HEK293 (cell line): ENCODE data around the gene LRRTM4.
A peak's percentile ranks its signal among the peaks of the same experiment; 100 is the strongest.

ENCODE experiments used
- CTCF ChIA-PET: fragments of 350-600 bp; formaldehyde crosslinking; extraction: SDS; loops from one replicate; lab custom pipeline; 2021; ENCODE audit warnings: antibody characterized with exemption; lab: Yijun Ruan, JAX
- POLR2A ChIA-PET: fragments of 300-600 bp; formaldehyde crosslinking; extraction: SDS; loops from one replicate; lab custom pipeline; 2020; ENCODE audit warnings: antibody characterized with exemption, inconsistent platforms; lab: Yijun Ruan, JAX
- H3K27ac ChIP-seq: fragments of 200-500 bp; sonication (Bioruptor generic); 2 replicates; pipeline ENCODE4 v1.5.1; 2014; ENCODE audit warnings: low read depth, low read length, control low read depth, inconsistent platforms; ENCODE audit errors: extremely low read depth
- H3K36me3 ChIP-seq, 2 experiments: fragments of 200-500 bp in 1 of 2; sonication (Bioruptor generic) in 1 of 2; 1 replicate in 1 of 2; 2 replicates in 1 of 2; pipeline ENCODE4 v1.5.1; 2014 to 2017; ENCODE audit warnings: inconsistent platforms in 2 of 2, low read length in 2 of 2; ENCODE audit not compliant: control insufficient read depth in 2 of 2, insufficient read depth in 1 of 2
- H3K4me1 ChIP-seq: fragments of 200-500 bp; sonication (Bioruptor generic); 2 replicates; pipeline ENCODE4 v1.5.1; 2014; ENCODE audit warnings: mild to moderate bottlenecking, low read length, inconsistent platforms; ENCODE audit not compliant: control insufficient read depth, insufficient read depth
- H3K4me3 ChIP-seq: 2 replicates; pipeline ENCODE4 v1.5.1; 2011; ENCODE audit warnings: low read depth, mild to moderate bottlenecking, control low read depth, low read length, moderate library complexity
- H3K9me3 ChIP-seq: fragments of 200-500 bp; sonication (Bioruptor generic); 2 replicates; pipeline ENCODE4 v1.5.1; 2014; ENCODE audit warnings: low read depth, low read length, inconsistent platforms; ENCODE audit not compliant: control insufficient read depth, insufficient read depth
- BCL11A ChIP-seq: fragments of 450-650 bp; formaldehyde crosslinking; IDR thresholded peaks from 2 replicates; pipeline ENCODE4 v1.5.1; 2016; ENCODE audit warnings: low read depth, missing biosample characterization, missing genetic modification characterization
- HOXC10 ChIP-seq: sonication (generic); formaldehyde crosslinking; IDR thresholded peaks from 2 replicates; pipeline ENCODE4 v1.8.1; 2023; ENCODE audit warnings: mild to moderate bottlenecking, missing genetic modification reagents
- KLF16 ChIP-seq: fragments of 450-650 bp; formaldehyde crosslinking; IDR thresholded peaks from 2 replicates; pipeline ENCODE4 v1.5.1; 2017; ENCODE audit warnings: missing biosample characterization, missing genetic modification characterization
- ZFHX2 ChIP-seq: fragments of 450-650 bp; formaldehyde crosslinking; conservative IDR thresholded peaks from 2 replicates; pipeline ENCODE4 v1.5.1; 2016; ENCODE audit warnings: missing biosample characterization, missing genetic modification characterization
- ZFP69B ChIP-seq: fragments of 450-650 bp; formaldehyde crosslinking; IDR thresholded peaks from 2 replicates; pipeline ENCODE4 v1.5.1; 2016; ENCODE audit warnings: missing biosample characterization, missing genetic modification characterization
- ZNF138 ChIP-seq: fragments of 450-650 bp; formaldehyde crosslinking; IDR thresholded peaks from 2 replicates; pipeline ENCODE4 v1.5.1; 2016; ENCODE audit warnings: missing biosample characterization, missing genetic modification characterization, borderline replicate concordance
- ZNF223 ChIP-seq: fragments of 450-650 bp; formaldehyde crosslinking; IDR thresholded peaks from 2 replicates; pipeline ENCODE4 v1.5.1; 2016; ENCODE audit warnings: missing biosample characterization, missing genetic modification characterization
- ZNF239 ChIP-seq: fragments of 450-650 bp; formaldehyde crosslinking; IDR thresholded peaks from 2 replicates; pipeline ENCODE4 v1.5.1; 2016; ENCODE audit warnings: missing biosample characterization, missing genetic modification characterization
- ZNF513 ChIP-seq: fragments of 450-650 bp; IDR thresholded peaks from 2 replicates; pipeline ENCODE4 v1.5.1; 2018; ENCODE audit warnings: missing biosample characterization, missing genetic modification characterization
- ZNF571 ChIP-seq: fragments of 450-650 bp; formaldehyde crosslinking; IDR thresholded peaks from 2 replicates; pipeline ENCODE4 v1.5.0; 2017; ENCODE audit warnings: missing biosample characterization, missing genetic modification characterization
- ZNF654 ChIP-seq: fragments of 450-650 bp; formaldehyde crosslinking; IDR thresholded peaks from 2 replicates; pipeline ENCODE4 v1.5.1; 2016; ENCODE audit warnings: low read depth, missing biosample characterization, missing genetic modification characterization
- ZNF658 ChIP-seq: fragments of 450-650 bp; formaldehyde crosslinking; IDR thresholded peaks from 2 replicates; pipeline ENCODE4; 2016; ENCODE audit warnings: missing biosample characterization, missing genetic modification characterization
- ZNF701 ChIP-seq: fragments of 450-650 bp; formaldehyde crosslinking; IDR thresholded peaks from 2 replicates; pipeline ENCODE4 v1.5.1; 2016; ENCODE audit warnings: missing biosample characterization, missing genetic modification characterization
- ZNF704 ChIP-seq: fragments of 450-650 bp; formaldehyde crosslinking; IDR thresholded peaks from 2 replicates; pipeline ENCODE4 v1.5.1; 2016; ENCODE audit warnings: missing biosample characterization, missing genetic modification characterization
- TF ChIP-seq, protein P1 (sequence below): fragments of 450-650 bp; formaldehyde crosslinking; IDR thresholded peaks from 2 replicates; pipeline ENCODE4 v1.5.1; 2016; ENCODE audit warnings: missing biosample characterization, missing genetic modification characterization
- TF ChIP-seq, protein P2 (sequence below): fragments of 450-650 bp; formaldehyde crosslinking; IDR thresholded peaks from 2 replicates; pipeline ENCODE4 v1.5.1; 2016; ENCODE audit warnings: missing biosample characterization, missing genetic modification characterization
- TF ChIP-seq, protein P3 (sequence below): fragments of 450-650 bp; formaldehyde crosslinking; IDR thresholded peaks from 2 replicates; pipeline ENCODE4 v1.5.1; 2016; ENCODE audit warnings: missing biosample characterization, missing genetic modification characterization
- TF ChIP-seq, protein P4 (sequence below): fragments of 450-650 bp; IDR thresholded peaks from 2 replicates; pipeline ENCODE4 v1.5.1; 2018; ENCODE audit warnings: missing biosample characterization, mild to moderate bottlenecking, missing genetic modification characterization

Gene LRRTM4

DNA sequence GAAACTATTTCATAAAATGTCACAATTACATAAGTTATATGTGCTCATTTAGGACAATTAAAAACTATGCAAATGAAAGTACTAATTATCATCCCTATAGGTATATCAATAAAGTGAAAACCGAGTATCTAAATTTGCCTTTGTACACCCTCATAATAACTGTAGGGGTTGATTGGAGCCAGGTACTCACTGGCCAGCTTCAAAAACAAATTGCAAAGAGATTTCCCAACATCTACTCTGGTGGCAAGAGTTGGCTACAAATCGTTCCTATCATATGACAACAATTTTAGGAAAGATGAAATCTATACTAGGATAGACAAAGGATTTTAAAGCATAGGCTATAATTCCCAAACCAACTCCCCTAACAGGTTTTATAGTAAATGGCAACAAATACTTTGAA lies 556.4 kb downstream of the LRRTM4 start:
- POLR2A ChIA-PET, result no interaction called here
- TF ChIP-seq ZNF704 (no peak), HOXC10 (CRISPR knock-in tag) (no peak), ZNF513 (tag by site-specific recombination) (no peak), ZNF138 (tag by site-specific recombination) (no peak), KLF16 (no peak), ZNF701 (tag by site-specific recombination) (no peak), ZNF571 (no peak), ZNF239 (tag by site-specific recombination) (no peak)
- TF ChIP-seq, protein P1, sequence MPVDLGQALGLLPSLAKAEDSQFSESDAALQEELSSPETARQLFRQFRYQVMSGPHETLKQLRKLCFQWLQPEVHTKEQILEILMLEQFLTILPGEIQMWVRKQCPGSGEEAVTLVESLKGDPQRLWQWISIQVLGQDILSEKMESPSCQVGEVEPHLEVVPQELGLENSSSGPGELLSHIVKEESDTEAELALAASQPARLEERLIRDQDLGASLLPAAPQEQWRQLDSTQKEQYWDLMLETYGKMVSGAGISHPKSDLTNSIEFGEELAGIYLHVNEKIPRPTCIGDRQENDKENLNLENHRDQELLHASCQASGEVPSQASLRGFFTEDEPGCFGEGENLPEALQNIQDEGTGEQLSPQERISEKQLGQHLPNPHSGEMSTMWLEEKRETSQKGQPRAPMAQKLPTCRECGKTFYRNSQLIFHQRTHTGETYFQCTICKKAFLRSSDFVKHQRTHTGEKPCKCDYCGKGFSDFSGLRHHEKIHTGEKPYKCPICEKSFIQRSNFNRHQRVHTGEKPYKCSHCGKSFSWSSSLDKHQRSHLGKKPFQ (tag by site-specific recombination), result no peak
- no peaks in the 10 kb centered on the region for H3K4me1 ChIP-seq

GRCh38 chr2:76958749-76959148 lies 563.4 kb downstream of the LRRTM4 start:
- Histone ChIP-seq H3K9me3 (no peaks in the 10 kb centered on the region), H3K4me1 (no peaks in the 10 kb centered on the region), H3K4me3 (no peak overlapping the region), H3K36me3 (no peaks in the 10 kb centered on the region), H3K27ac (no peak overlapping the region)
- CTCF ChIA-PET, result no interaction called here
- TF ChIP-seq, protein P2, sequence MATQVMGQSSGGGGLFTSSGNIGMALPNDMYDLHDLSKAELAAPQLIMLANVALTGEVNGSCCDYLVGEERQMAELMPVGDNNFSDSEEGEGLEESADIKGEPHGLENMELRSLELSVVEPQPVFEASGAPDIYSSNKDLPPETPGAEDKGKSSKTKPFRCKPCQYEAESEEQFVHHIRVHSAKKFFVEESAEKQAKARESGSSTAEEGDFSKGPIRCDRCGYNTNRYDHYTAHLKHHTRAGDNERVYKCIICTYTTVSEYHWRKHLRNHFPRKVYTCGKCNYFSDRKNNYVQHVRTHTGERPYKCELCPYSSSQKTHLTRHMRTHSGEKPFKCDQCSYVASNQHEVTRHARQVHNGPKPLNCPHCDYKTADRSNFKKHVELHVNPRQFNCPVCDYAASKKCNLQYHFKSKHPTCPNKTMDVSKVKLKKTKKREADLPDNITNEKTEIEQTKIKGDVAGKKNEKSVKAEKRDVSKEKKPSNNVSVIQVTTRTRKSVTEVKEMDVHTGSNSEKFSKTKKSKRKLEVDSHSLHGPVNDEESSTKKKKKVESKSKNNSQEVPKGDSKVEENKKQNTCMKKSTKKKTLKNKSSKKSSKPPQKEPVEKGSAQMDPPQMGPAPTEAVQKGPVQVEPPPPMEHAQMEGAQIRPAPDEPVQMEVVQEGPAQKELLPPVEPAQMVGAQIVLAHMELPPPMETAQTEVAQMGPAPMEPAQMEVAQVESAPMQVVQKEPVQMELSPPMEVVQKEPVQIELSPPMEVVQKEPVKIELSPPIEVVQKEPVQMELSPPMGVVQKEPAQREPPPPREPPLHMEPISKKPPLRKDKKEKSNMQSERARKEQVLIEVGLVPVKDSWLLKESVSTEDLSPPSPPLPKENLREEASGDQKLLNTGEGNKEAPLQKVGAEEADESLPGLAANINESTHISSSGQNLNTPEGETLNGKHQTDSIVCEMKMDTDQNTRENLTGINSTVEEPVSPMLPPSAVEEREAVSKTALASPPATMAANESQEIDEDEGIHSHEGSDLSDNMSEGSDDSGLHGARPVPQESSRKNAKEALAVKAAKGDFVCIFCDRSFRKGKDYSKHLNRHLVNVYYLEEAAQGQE, result peak; percentile 86
- TF ChIP-seq ZNF223 (tag by site-specific recombination), result no peak
- TF ChIP-seq, all 188 proteins: peak for 1
- POLR2A ChIA-PET, result no interaction called here

More for the DNA sequence above, 556.4 kb downstream of the LRRTM4 start:
- CTCF ChIA-PET, result no interaction called here
- Histone ChIP-seq H3K36me3 (no peaks in the 10 kb centered on the region), H3K9me3 (no peaks in the 10 kb centered on the region), H3K27ac (no peak overlapping the region), H3K4me3 (no peak overlapping the region)

GRCh38 chr2:76953733-76954347 lies 568.3 kb downstream of the LRRTM4 start:
- Histone ChIP-seq H3K9me3 (no peaks in the 10 kb centered on the region), H3K36me3 (no peaks in the 10 kb centered on the region), H3K4me1 (no peaks in the 10 kb centered on the region), H3K4me3 (no peak overlapping the region), H3K27ac (no peak overlapping the region)
- POLR2A ChIA-PET, result no interaction called here
- TF ChIP-seq BCL11A (tag by site-specific recombination) (no peak), ZNF658 (tag by site-specific recombination) (no peak), ZNF654 (peak; percentile 59), ZFP69B (no peak), ZFHX2 (no peak)
- TF ChIP-seq, protein P3, sequence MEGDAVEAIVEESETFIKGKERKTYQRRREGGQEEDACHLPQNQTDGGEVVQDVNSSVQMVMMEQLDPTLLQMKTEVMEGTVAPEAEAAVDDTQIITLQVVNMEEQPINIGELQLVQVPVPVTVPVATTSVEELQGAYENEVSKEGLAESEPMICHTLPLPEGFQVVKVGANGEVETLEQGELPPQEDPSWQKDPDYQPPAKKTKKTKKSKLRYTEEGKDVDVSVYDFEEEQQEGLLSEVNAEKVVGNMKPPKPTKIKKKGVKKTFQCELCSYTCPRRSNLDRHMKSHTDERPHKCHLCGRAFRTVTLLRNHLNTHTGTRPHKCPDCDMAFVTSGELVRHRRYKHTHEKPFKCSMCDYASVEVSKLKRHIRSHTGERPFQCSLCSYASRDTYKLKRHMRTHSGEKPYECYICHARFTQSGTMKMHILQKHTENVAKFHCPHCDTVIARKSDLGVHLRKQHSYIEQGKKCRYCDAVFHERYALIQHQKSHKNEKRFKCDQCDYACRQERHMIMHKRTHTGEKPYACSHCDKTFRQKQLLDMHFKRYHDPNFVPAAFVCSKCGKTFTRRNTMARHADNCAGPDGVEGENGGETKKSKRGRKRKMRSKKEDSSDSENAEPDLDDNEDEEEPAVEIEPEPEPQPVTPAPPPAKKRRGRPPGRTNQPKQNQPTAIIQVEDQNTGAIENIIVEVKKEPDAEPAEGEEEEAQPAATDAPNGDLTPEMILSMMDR (tag by site-specific recombination), result peak; percentile 20; the same call in 1 of the 2 replicates
- TF ChIP-seq, protein P4, sequence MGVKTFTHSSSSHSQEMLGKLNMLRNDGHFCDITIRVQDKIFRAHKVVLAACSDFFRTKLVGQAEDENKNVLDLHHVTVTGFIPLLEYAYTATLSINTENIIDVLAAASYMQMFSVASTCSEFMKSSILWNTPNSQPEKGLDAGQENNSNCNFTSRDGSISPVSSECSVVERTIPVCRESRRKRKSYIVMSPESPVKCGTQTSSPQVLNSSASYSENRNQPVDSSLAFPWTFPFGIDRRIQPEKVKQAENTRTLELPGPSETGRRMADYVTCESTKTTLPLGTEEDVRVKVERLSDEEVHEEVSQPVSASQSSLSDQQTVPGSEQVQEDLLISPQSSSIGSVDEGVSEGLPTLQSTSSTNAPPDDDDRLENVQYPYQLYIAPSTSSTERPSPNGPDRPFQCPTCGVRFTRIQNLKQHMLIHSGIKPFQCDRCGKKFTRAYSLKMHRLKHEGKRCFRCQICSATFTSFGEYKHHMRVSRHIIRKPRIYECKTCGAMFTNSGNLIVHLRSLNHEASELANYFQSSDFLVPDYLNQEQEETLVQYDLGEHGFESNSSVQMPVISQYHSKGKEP (tag by site-specific recombination), result no peak
- CTCF ChIA-PET, result interaction anchor here (0.6 to 1.4 kb wide), 10 partner anchors 9 to 1908 kb away, joined by 3 to 9 read pairs (median 3); no protein-coding TSS in a partner anchor
